ENCODE results near the gene NDUFS3.

DNA sequence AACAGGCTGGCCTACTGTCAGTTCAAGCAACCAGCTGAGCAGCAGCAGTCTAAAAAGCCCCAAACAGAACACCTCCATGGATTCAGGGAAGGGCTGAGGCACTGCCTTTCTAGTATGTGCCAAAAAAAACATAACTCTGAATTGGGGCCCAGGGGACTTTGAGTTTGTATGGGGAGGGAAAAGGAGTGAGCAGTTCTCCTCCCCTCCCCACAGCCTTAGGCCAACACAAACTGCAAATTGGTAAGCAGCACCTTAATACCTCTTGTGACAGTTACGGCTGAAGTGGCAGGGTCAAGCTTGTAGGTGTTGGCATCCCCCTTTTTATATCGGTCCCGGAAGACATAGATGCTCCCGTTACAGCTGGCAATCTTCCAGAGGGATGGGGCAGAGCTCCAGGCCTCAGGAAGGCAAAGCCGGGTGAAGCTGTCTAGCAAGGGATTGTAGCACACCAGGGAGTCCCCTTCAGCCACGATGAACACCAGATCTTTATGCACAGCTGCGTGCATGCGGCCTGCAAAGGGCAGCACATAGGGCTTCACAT is 6.1 kb upstream of the NDUFS3 start:
- TF ChIP-seq, protein P1, sequence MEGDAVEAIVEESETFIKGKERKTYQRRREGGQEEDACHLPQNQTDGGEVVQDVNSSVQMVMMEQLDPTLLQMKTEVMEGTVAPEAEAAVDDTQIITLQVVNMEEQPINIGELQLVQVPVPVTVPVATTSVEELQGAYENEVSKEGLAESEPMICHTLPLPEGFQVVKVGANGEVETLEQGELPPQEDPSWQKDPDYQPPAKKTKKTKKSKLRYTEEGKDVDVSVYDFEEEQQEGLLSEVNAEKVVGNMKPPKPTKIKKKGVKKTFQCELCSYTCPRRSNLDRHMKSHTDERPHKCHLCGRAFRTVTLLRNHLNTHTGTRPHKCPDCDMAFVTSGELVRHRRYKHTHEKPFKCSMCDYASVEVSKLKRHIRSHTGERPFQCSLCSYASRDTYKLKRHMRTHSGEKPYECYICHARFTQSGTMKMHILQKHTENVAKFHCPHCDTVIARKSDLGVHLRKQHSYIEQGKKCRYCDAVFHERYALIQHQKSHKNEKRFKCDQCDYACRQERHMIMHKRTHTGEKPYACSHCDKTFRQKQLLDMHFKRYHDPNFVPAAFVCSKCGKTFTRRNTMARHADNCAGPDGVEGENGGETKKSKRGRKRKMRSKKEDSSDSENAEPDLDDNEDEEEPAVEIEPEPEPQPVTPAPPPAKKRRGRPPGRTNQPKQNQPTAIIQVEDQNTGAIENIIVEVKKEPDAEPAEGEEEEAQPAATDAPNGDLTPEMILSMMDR (conservative IDR thresholded peaks at IDR 0.05 in 1 of 2, IDR thresholded peaks at IDR 0.05 in 1 of 2; ENCODE audit: extremely low read depth in 1 of 2, insufficient read depth in 1 of 2, low read depth in 1 of 2, low read length in 2 of 2), result no peak
- TF ChIP-seq EZH2 (IDR thresholded peaks at IDR 0.05; ENCODE audit: borderline replicate concordance, low read length), result no peak
